Hematopoietic multipotent progenitor cell treated with erythropoietin and hydrocortisone succinate and interleukin-3 and kit ligand, for 6 days (in vitro differentiated cells): Measurements from ENCODE around the gene CRABP2.

Experiments used
- DNase-seq: peaks from one replicate; pipeline ENCODE4 v3.0.0-alpha.2; 2015

CRABP2 gene

GRCh38 chr1:156705321-156705917, at the start of gene CRABP2:
CRABP2 (minus strand) TSS chr1:156705583; CDS start chr1:156705446, 137 bp downstream.
- DNase-seq: no peak

GRCh38 chr1:156754219-156754618, 48.8 kb upstream of the CRABP2 start:
- no peak for DNase-seq

- peak; percentile 69 for DNase-seq
Measured at GRCh38 chr1:156752843-156753482, 47.6 kb upstream of the CRABP2 start.

GRCh38 chr1:156751757-156752481, 46.5 kb upstream of the CRABP2 start:
- DNase-seq: peak; percentile 97

GRCh38 chr1:156751451-156751756, 46.0 kb upstream of the CRABP2 start, which contains the start of gene HDGF:
HDGF (minus strand) TSS chr1:156751675; CDS start chr1:156751429, 246 bp downstream.
- no peak for DNase-seq

- DNase-seq: peak; percentile 50
Measured at GRCh38 chr1:156750711-156751450, 45.5 kb upstream of the CRABP2 start.

GRCh38 chr1:156750191-156750672, 44.8 kb upstream of the CRABP2 start:
- peak; percentile 78 for DNase-seq

GRCh38 chr1:156749419-156750118, 44.2 kb upstream of the CRABP2 start:
- DNase-seq: peak; percentile 87

GRCh38 chr1:156748670-156749418, 43.5 kb upstream of the CRABP2 start:
- DNase-seq: peak; percentile 82

GRCh38 chr1:156747742-156748669, 42.6 kb upstream of the CRABP2 start:
- DNase-seq: no peak

GRCh38 chr1:156746728-156747631, 41.6 kb upstream of the CRABP2 start:
- peak; percentile 81 for DNase-seq

- no peak for DNase-seq
Measured at GRCh38 chr1:156746406-156746727, 41.0 kb upstream of the CRABP2 start.

- no peak for DNase-seq
Measured at GRCh38 chr1:156745881-156746280, 40.5 kb upstream of the CRABP2 start.

GRCh38 chr1:156744786-156745419, 39.5 kb upstream of the CRABP2 start:
- DNase-seq: no peak

GRCh38 chr1:156744344-156744743, 39.0 kb upstream of the CRABP2 start:
- no peak for DNase-seq

- DNase-seq: no peak
Measured at GRCh38 chr1:156743367-156744302, 38.3 kb upstream of the CRABP2 start.

- DNase-seq: no peak
Measured at GRCh38 chr1:156742801-156743200, 37.4 kb upstream of the CRABP2 start.

- no peak for DNase-seq
Measured at GRCh38 chr1:156742017-156742416, 36.6 kb upstream of the CRABP2 start.
